Measurements from ENCODE around the gene BAK1. TPM values are rescaled to one million over a fixed set of nuclear protein-coding genes. Genes with fewer than 3 reads are reported as not detected.

Gene BAK1
- total and polyA plus RNA-seq, 8 donors, result 2.9 to 97.0 (median 23.5) TPM

GRCh38 chr6:33606642-33607041 lies 26.6 kb upstream of the BAK1 start:
- 75 to 85% (median 81%) methylated on average over 2 of the region's 2 CpGs for WGBS, 5 donors
- intact Hi-C loops (cut with DNase I; ENCODE audit: low total_unique reads), result no loop called here

GRCh38 chr6:33604941-33605854 lies 25.1 kb upstream of the BAK1 start:
- no peak overlapping the region for H3K4me3 ChIP-seq
- intact Hi-C loops (cut with DNase I; ENCODE audit: low total_unique reads), result no loop called here
- H3K36me3 ChIP-seq, result no peaks in the 10 kb centered on the region
- WGBS, 5 donors, result 88 to 96% (median 91%) methylated on average over 4 of the region's 4 CpGs
- peaks cover 0 to 7% (median 2%) of the 10 kb centered on the region in 4 donors for H3K9me3 ChIP-seq
- no peak overlapping the region for H3K27ac ChIP-seq
- TF ChIP-seq POLR2AphosphoS5 (IDR thresholded peaks at IDR 0.05), result no peak
- TF ChIP-seq CTCF (IDR thresholded peaks at IDR 0.05), result no peak
- TF ChIP-seq EP300 (IDR thresholded peaks at IDR 0.05), result no peak
- TF ChIP-seq POLR2A (IDR thresholded peaks at IDR 0.05), result no peak
- DNase-seq, result no peak
- peaks cover 0 to 35% (median 10%) of the 10 kb centered on the region in 4 donors for H3K4me1 ChIP-seq
- no peaks in the 10 kb centered on the region for H3K27me3 ChIP-seq

More at GRCh38 chr6:33606642-33607041, 26.6 kb upstream of the BAK1 start:
- Histone ChIP-seq H3K27me3 (no peaks in the 10 kb centered on the region), H3K36me3 (no peaks in the 10 kb centered on the region), H3K9me3 (peaks cover 0 to 7% (median 2%) of the 10 kb centered on the region in 4 donors), H3K4me1 (peaks cover 8 to 49% (median 23%) of the 10 kb centered on the region in 4 donors), H3K4me3 (no peak overlapping the region), H3K27ac (no peak overlapping the region)
- DNase-seq, result no peak
- TF ChIP-seq POLR2AphosphoS5 (IDR thresholded peaks at IDR 0.05), result no peak
- TF ChIP-seq CTCF (IDR thresholded peaks at IDR 0.05), result no peak
- no peak for TF ChIP-seq EP300 (IDR thresholded peaks at IDR 0.05)
- TF ChIP-seq POLR2A (IDR thresholded peaks at IDR 0.05), result no peak

- intact Hi-C loops (cut with DNase I; ENCODE audit: low total_unique reads), result no loop called here
- peaks cover 0 to 7% (median 2%) of the 10 kb centered on the region in 4 donors for H3K9me3 ChIP-seq
- TF ChIP-seq EP300 (IDR thresholded peaks at IDR 0.05) (no peak), POLR2A (IDR thresholded peaks at IDR 0.05) (no peak), POLR2AphosphoS5 (IDR thresholded peaks at IDR 0.05) (no peak), CTCF (IDR thresholded peaks at IDR 0.05) (no peak)
- no peaks in the 10 kb centered on the region for H3K27me3 ChIP-seq
- peaks cover 0 to 15% (median 3%) of the 10 kb centered on the region in 4 donors for H3K4me1 ChIP-seq
- H3K36me3 ChIP-seq, result no peaks in the 10 kb centered on the region
- H3K27ac ChIP-seq, result no peak overlapping the region
- WGBS, 5 donors, result 24 to 37% (median 26%) methylated on average over 2 of the region's 2 CpGs
- no peak for DNase-seq
- H3K4me3 ChIP-seq, result no peak overlapping the region
Observed at GRCh38 chr6:33602180-33602579, 22.1 kb upstream of the BAK1 start.

GRCh38 chr6:33600761-33601160 lies 20.7 kb upstream of the BAK1 start:
- no peaks in the 10 kb centered on the region for H3K27me3 ChIP-seq
- H3K36me3 ChIP-seq, result no peaks in the 10 kb centered on the region
- peaks cover 0 to 9% (median 3%) of the 10 kb centered on the region in 4 donors for H3K4me1 ChIP-seq
- TF ChIP-seq POLR2A (IDR thresholded peaks at IDR 0.05) (no peak), CTCF (IDR thresholded peaks at IDR 0.05) (no peak), POLR2AphosphoS5 (IDR thresholded peaks at IDR 0.05) (no peak), EP300 (IDR thresholded peaks at IDR 0.05) (no peak)
- H3K4me3 ChIP-seq, result no peak overlapping the region
- 87 to 98% (median 95%) methylated on average over 4 to 6 of the region's 6 CpGs for WGBS, 5 donors
- DNase-seq, result no peak
- H3K9me3 ChIP-seq, result peaks cover 0 to 7% (median 2%) of the 10 kb centered on the region in 4 donors
- H3K27ac ChIP-seq, result no peak overlapping the region
- intact Hi-C loops (cut with DNase I; ENCODE audit: low total_unique reads), result no loop called here

All from stomach (tissue), 9 donors.